Prostate gland (tissue), 2 donors: ENCODE results near the gene KCNJ14. TPM values are rescaled to one million over a fixed set of nuclear protein-coding genes. Genes with fewer than 3 reads are reported as not detected.
A peak's percentile ranks its signal among the peaks of the same experiment; 100 is the strongest.

Source experiments
- DNase-seq: peaks from one replicate; pipeline ENCODE4 v3.0.0-alpha.2; 2019; ENCODE audit warnings: low spot score
- H3K27ac ChIP-seq, 2 donors: fragments of 200-600 bp; sonication (generic); 2 replicates each; pipeline ENCODE4 v1.5.1; 2017 to 2019
- H3K27me3 ChIP-seq: fragments of 200-600 bp; sonication (generic); replicated peaks from 2 replicates; pipeline ENCODE4 v1.5.1; 2019; ENCODE audit not compliant: insufficient read depth
- H3K36me3 ChIP-seq, 2 donors: fragments of 200-600 bp; sonication (generic); 1 replicate in 1 of 2; 2 replicates in 1 of 2; pipeline versions ENCODE4 v1.5.1 to v1.8.1; 2017 to 2019
- H3K4me1 ChIP-seq: fragments of 200-600 bp; sonication (generic); replicated peaks from 2 replicates; pipeline ENCODE4 v1.5.1; 2019
- H3K4me3 ChIP-seq, 2 donors: fragments of 200-600 bp; sonication (generic); 2 replicates each; pipeline ENCODE4 v1.5.1; 2017 to 2019
- H3K9me3 ChIP-seq: fragments of 200-600 bp; sonication (generic); 2 replicates; pipeline ENCODE4 v1.5.1; 2017
- CTCF ChIP-seq, 4 experiments: fragments of 200-600 bp in 2 of 4; fragments of 450-650 bp in 2 of 4; sonication (generic) in 2 of 4; IDR thresholded peaks; 1 replicate in 3 of 4; 2 replicates in 1 of 4; pipeline ENCODE4 v1.5.1; 2016 to 2019; ENCODE audit warnings: antibody characterized with exemption in 4 of 4, mild to moderate bottlenecking in 2 of 4, moderate library complexity in 2 of 4
- POLR2A ChIP-seq: fragments of 450-650 bp; IDR thresholded peaks from one replicate; pipeline ENCODE4 v1.6.1; 2016; ENCODE audit warnings: antibody characterized with exemption, mild to moderate bottlenecking
- POLR2AphosphoS5 ChIP-seq: sonication (generic); formaldehyde crosslinking; IDR thresholded peaks from one replicate; pipeline ENCODE4 v1.6.1; 2017; ENCODE audit warnings: antibody characterized with exemption
- WGBS: methylation state at CpG from one replicate; pipeline ENCODE4 v1.1.5; 2018; 5-methylcytosine and 5-hydroxymethylcytosine counted together
- intact Hi-C: fragments of 100-400 bp; cut with DNase I; formaldehyde crosslinking; loops from one replicate; pipeline ENCODE4 v1.14.2; 2022
- total RNA-seq, 2 donors: library from RNA; depleted of rRNA; stranded (reverse); fragments of >200 nt; gene quantifications; one replicate each; pipeline ENCODE4 v1.1.0, GENCODE V29; 2016

Gene KCNJ14
- total RNA-seq, 2 donors from 2014 or later = 0.45 to 2.2 TPM

GRCh38 chr19:48415806-48416221 lies 39.6 kb upstream of the KCNJ14 start:
- H3K27me3 ChIP-seq = no peaks in the 10 kb centered on the region
- WGBS = 27% methylated on average over 30 of the region's 30 CpGs
- TF ChIP-seq POLR2AphosphoS5 (no peak), POLR2A (no peak), CTCF (IDR thresholded peaks at IDR 0.05) (no peak)
- no peak overlapping the region for H3K27ac ChIP-seq
- no peaks in the 10 kb centered on the region for H3K36me3 ChIP-seq
- no peaks in the 10 kb centered on the region for H3K4me1 ChIP-seq
- intact Hi-C loops = no loop called here
- no peak for DNase-seq
- H3K4me3 ChIP-seq = no peak overlapping the region
- no peaks in the 10 kb centered on the region for H3K9me3 ChIP-seq

GRCh38 chr19:48417421-48417820 lies 38.0 kb upstream of the KCNJ14 start:
- Histone ChIP-seq H3K27me3 (no peaks in the 10 kb centered on the region), H3K4me1 (no peaks in the 10 kb centered on the region), H3K9me3 (no peaks in the 10 kb centered on the region), H3K27ac (no peak overlapping the region), H3K36me3 (no peaks in the 10 kb centered on the region), H3K4me3 (no peak overlapping the region)
- 75% methylated on average over 7 of the region's 7 CpGs for WGBS
- no peak for DNase-seq
- intact Hi-C loops = no loop called here
- TF ChIP-seq CTCF (IDR thresholded peaks at IDR 0.05) (no peak), POLR2AphosphoS5 (no peak), POLR2A (no peak)

GRCh38 chr19:48418317-48419064 lies 36.9 kb upstream of the KCNJ14 start:
- intact Hi-C loops = no loop called here
- Histone ChIP-seq H3K4me3 (no peak overlapping the region), H3K27ac (no peak overlapping the region), H3K27me3 (no peaks in the 10 kb centered on the region), H3K4me1 (no peaks in the 10 kb centered on the region), H3K9me3 (no peaks in the 10 kb centered on the region), H3K36me3 (no peaks in the 10 kb centered on the region)
- 85% methylated on average over 6 of the region's 6 CpGs for WGBS
- TF ChIP-seq CTCF (IDR thresholded peaks at IDR 0.05) = no peak
- TF ChIP-seq POLR2AphosphoS5 = no peak
- no peak for TF ChIP-seq POLR2A
- DNase-seq = no peak

GRCh38 chr19:48419158-48419920 lies 36.0 kb upstream of the KCNJ14 start:
- intact Hi-C loops = no loop called here
- Histone ChIP-seq H3K9me3 (no peaks in the 10 kb centered on the region), H3K27ac (no peak overlapping the region), H3K4me1 (no peaks in the 10 kb centered on the region), H3K4me3 (no peak overlapping the region), H3K36me3 (no peaks in the 10 kb centered on the region), H3K27me3 (no peaks in the 10 kb centered on the region)
- WGBS = 76% methylated on average over 31 of the region's 31 CpGs
- TF ChIP-seq CTCF (IDR thresholded peaks at IDR 0.05) = no peak
- no peak for TF ChIP-seq POLR2A
- peak; percentile 48 for TF ChIP-seq POLR2AphosphoS5
- DNase-seq = no peak
